ENCODE data around the gene ZFPM1. TPM values are rescaled to one million over a fixed set of nuclear protein-coding genes. Genes with fewer than 3 reads are reported as not detected.
"Not testable (repeated sequence)": the region's sequence is repeated elsewhere in the genome, so short reads cannot be mapped to it uniquely, and the experiment has no call there.

ZFPM1 gene
- total RNA-seq, 1 experiment from 2014 or later: 24.1 TPM

GRCh38 chr16:88467541-88467944, 14.5 kb downstream of the ZFPM1 start:
- POLR2A ChIA-PET: no interaction called here
- H3K4me3 ChIP-seq (ENCODE audit: low read depth, low read length): no peak overlapping the region
- H3K27me3 Mint-ChIP-seq (ENCODE audit: insufficient read depth, unreplicated experiment): no peaks in the 10 kb centered on the region
- H3K4me1 Mint-ChIP-seq (ENCODE audit: low read depth, unreplicated experiment): no peaks in the 10 kb centered on the region
- H3K27me3 ChIP-seq (replicated peaks; ENCODE audit: control insufficient read depth, insufficient read depth, low read length): no peaks in the 10 kb centered on the region
- CTCF ChIA-PET: interaction anchor here (0.6 to 1.2 kb wide), 2 partner anchors 30 to 152 kb away, joined by 3 to 4 read pairs; no protein-coding TSS in a partner anchor
- H3K9me3 Mint-ChIP-seq (ENCODE audit: unreplicated experiment): no peaks in the 10 kb centered on the region
- H3K4me3 Mint-ChIP-seq (ENCODE audit: unreplicated experiment): no peak overlapping the region
- DNase-seq: no peak
- BruUV-seq (replicated peaks): no TSS peak
- peaks cover 5% of the 10 kb centered on the region for H3K36me3 Mint-ChIP-seq (ENCODE audit: insufficient read depth, unreplicated experiment)
- no peak overlapping the region for H3K27ac Mint-ChIP-seq (ENCODE audit: unreplicated experiment)
- H3K9me3 ChIP-seq: no peaks in the 10 kb centered on the region
- intact Hi-C loops (cut with micrococcal nuclease; ENCODE audit: unreplicated experiment): no loop called here
- no peak for TF ChIP-seq CTCF (IDR thresholded peaks at IDR 0.05; ENCODE audit: insufficient read depth in 1 of 2, low read depth in 1 of 2, low read length in 1 of 2, severe bottlenecking in 1 of 2, unreplicated experiment in 1 of 2)
- no peaks in the 10 kb centered on the region; the same call in none of the 2 replicates for H3K36me3 ChIP-seq (ENCODE audit: control insufficient read depth, insufficient read depth, low read length)
- H3K4me1 ChIP-seq: peaks cover 26% of the 10 kb centered on the region

- ChIA-PET CTCF (interaction anchor here (0.6 to 1.2 kb wide), 4 partner anchors 20 to 165 kb away, joined by 3 to 6 read pairs (median 4); no protein-coding TSS in a partner anchor), POLR2A (no interaction called here)
- Mint-ChIP-seq H3K27ac (ENCODE audit: unreplicated experiment) (no peak overlapping the region), H3K9me3 (ENCODE audit: unreplicated experiment) (no peaks in the 10 kb centered on the region), H3K4me3 (ENCODE audit: unreplicated experiment) (no peak overlapping the region), H3K27me3 (ENCODE audit: insufficient read depth, unreplicated experiment) (no peaks in the 10 kb centered on the region), H3K36me3 (ENCODE audit: insufficient read depth, unreplicated experiment) (peaks cover 5% of the 10 kb centered on the region), H3K4me1 (ENCODE audit: low read depth, unreplicated experiment) (no peaks in the 10 kb centered on the region)
- no TSS peak for BruUV-seq (replicated peaks)
- H3K4me1 ChIP-seq: peaks cover 26% of the 10 kb centered on the region
- TF ChIP-seq CTCF (IDR thresholded peaks at IDR 0.05; ENCODE audit: insufficient read depth in 1 of 2, low read depth in 1 of 2, low read length in 1 of 2, severe bottlenecking in 1 of 2, unreplicated experiment in 1 of 2): no peak
- intact Hi-C loops (cut with micrococcal nuclease; ENCODE audit: unreplicated experiment): no loop called here
- DNase-seq: peak; percentile 80 to 81
- H3K4me3 ChIP-seq (ENCODE audit: low read depth, low read length): no peak overlapping the region
- no peaks in the 10 kb centered on the region; the same call in 1 of the 2 replicates for H3K36me3 ChIP-seq (ENCODE audit: control insufficient read depth, insufficient read depth, low read length)
- no peaks in the 10 kb centered on the region for H3K9me3 ChIP-seq
- no peaks in the 10 kb centered on the region for H3K27me3 ChIP-seq (replicated peaks; ENCODE audit: control insufficient read depth, insufficient read depth, low read length)
These were observed 15.4 kb downstream of the ZFPM1 start for GRCh38 chr16:88468275-88469129.

- POLR2A ChIA-PET: no interaction called here
- Mint-ChIP-seq H3K27ac (ENCODE audit: unreplicated experiment) (no peak overlapping the region), H3K9me3 (ENCODE audit: unreplicated experiment) (no peaks in the 10 kb centered on the region), H3K4me1 (ENCODE audit: low read depth, unreplicated experiment) (no peaks in the 10 kb centered on the region), H3K4me3 (ENCODE audit: unreplicated experiment) (no peak overlapping the region), H3K36me3 (ENCODE audit: insufficient read depth, unreplicated experiment) (peaks cover 5% of the 10 kb centered on the region), H3K27me3 (ENCODE audit: insufficient read depth, unreplicated experiment) (no peaks in the 10 kb centered on the region)
- H3K4me1 ChIP-seq: peaks cover 15% of the 10 kb centered on the region
- H3K27me3 ChIP-seq (replicated peaks; ENCODE audit: control insufficient read depth, insufficient read depth, low read length): no peaks in the 10 kb centered on the region
- H3K36me3 ChIP-seq (ENCODE audit: control insufficient read depth, insufficient read depth, low read length): no peaks in the 10 kb centered on the region; the same call in 1 of the 2 replicates
- no peak for DNase-seq
- no peak overlapping the region for H3K4me3 ChIP-seq (ENCODE audit: low read depth, low read length)
- intact Hi-C loops (cut with micrococcal nuclease; ENCODE audit: unreplicated experiment): no loop called here
- CTCF ChIA-PET: no interaction called here
- no peaks in the 10 kb centered on the region for H3K9me3 ChIP-seq
- TF ChIP-seq CTCF (IDR thresholded peaks at IDR 0.05; ENCODE audit: insufficient read depth in 1 of 2, low read depth in 1 of 2, low read length in 1 of 2, severe bottlenecking in 1 of 2, unreplicated experiment in 1 of 2): no peak
- BruUV-seq (replicated peaks): no TSS peak
These were observed 16.7 kb downstream of the ZFPM1 start for GRCh38 chr16:88469615-88470395.

- H3K4me3 Mint-ChIP-seq (ENCODE audit: unreplicated experiment); H3K36me3 ChIP-seq (ENCODE audit: control insufficient read depth, insufficient read depth, low read length); CTCF ChIA-PET; H3K9me3 Mint-ChIP-seq (ENCODE audit: unreplicated experiment); H3K4me3 ChIP-seq (ENCODE audit: low read depth, low read length); intact Hi-C loops (cut with micrococcal nuclease; ENCODE audit: unreplicated experiment); H3K27me3 Mint-ChIP-seq (ENCODE audit: insufficient read depth, unreplicated experiment); H3K4me1 Mint-ChIP-seq (ENCODE audit: low read depth, unreplicated experiment); H3K9me3 ChIP-seq; H3K27ac Mint-ChIP-seq (ENCODE audit: unreplicated experiment); BruUV-seq (replicated peaks); H3K36me3 Mint-ChIP-seq (ENCODE audit: insufficient read depth, unreplicated experiment); DNase-seq; H3K27me3 ChIP-seq (replicated peaks; ENCODE audit: control insufficient read depth, insufficient read depth, low read length): not testable (repeated sequence)
- POLR2A ChIA-PET: interaction anchor here (0.5 kb wide), 1 partner anchor 118 kb away, joined by 3 read pairs; no protein-coding TSS in a partner anchor
- H3K4me1 ChIP-seq: peaks cover 11% of the 10 kb centered on the region
These were observed 17.3 kb downstream of the ZFPM1 start for GRCh38 chr16:88470396-88470680.

All from Caco-2 (cell line).